ENCODE measurements around the gene ANTXR2. TPM values are rescaled to one million over a fixed set of nuclear protein-coding genes. Genes with fewer than 3 reads are reported as not detected.

ANTXR2 gene
- total and polyA plus RNA-seq, 9 of the 15 experiments (the other 6 are each of a cell fraction or from before 2014, with no cell fraction given) = 10.1 to 83.8 (median 60.3) TPM

GRCh38 chr4:80006935-80007744, 65.9 kb downstream of the ANTXR2 start (continued):
- TF ChIP-seq IRF2 (CRISPR knock-in tag; IDR thresholded peaks at IDR 0.05) (no peak), PHB (CRISPR knock-in tag; IDR thresholded peaks at IDR 0.05) (peak; percentile 73; the same call in 1 of the 2 replicates), SMARCE1 (IDR thresholded peaks at IDR 0.05) (peak; percentile 89), ZNF740 (CRISPR knock-in tag; IDR thresholded peaks at IDR 0.05) (no peak), ZNF740 (tag; IDR thresholded peaks at IDR 0.05) (0 out of 4 replicates have a peak, but pooled peaks of 1 of the 2 experiments have one; percentile 25), ZNF668 (CRISPR knock-in tag; IDR thresholded peaks at IDR 0.05) (0 out of 2 replicates have a peak, but pooled peaks have one; percentile 32), NCOA1 (IDR thresholded peaks at IDR 0.05; ENCODE audit: low read depth) (peak; percentile 87), HMGN3 (IDR thresholded peaks at IDR 0.05; ENCODE audit: borderline replicate concordance, extremely low read depth, insufficient read length, low read depth, low read length) (peak; percentile 64), MEF2D (tag; conservative IDR thresholded peaks at IDR 0.05; ENCODE audit: low read depth) (peak; percentile 96), CREB5 (CRISPR knock-in tag; IDR thresholded peaks at IDR 0.05) (no peak), SMAD4 (CRISPR knock-in tag; conservative IDR thresholded peaks at IDR 0.05) (peak; percentile 94), NFE2L1 (tag; IDR thresholded peaks at IDR 0.05; ENCODE audit: borderline replicate concordance, low read depth) (no peak), ZEB2 (IDR thresholded peaks at IDR 0.05) (peak; percentile 72), ZNF24 (IDR thresholded peaks at IDR 0.05) (no peak), MTF1 (CRISPR knock-in tag; IDR thresholded peaks at IDR 0.05; ENCODE audit: borderline replicate concordance) (no peak), CREM (IDR thresholded peaks at IDR 0.05; ENCODE audit: low read depth) (peak; percentile 60), DMBX1 (CRISPR knock-in tag; IDR thresholded peaks at IDR 0.05; ENCODE audit: borderline replicate concordance) (peak; percentile 26; the same call in 1 of the 2 replicates), GATA2 (CRISPR knock-in tag; IDR thresholded peaks at IDR 0.05) (peak; percentile 57; the same call in 1 of the 2 replicates), XRCC3 (IDR thresholded peaks at IDR 0.05) (no peak), CBX1 (IDR thresholded peaks at IDR 0.05; ENCODE audit: low read depth) (no peak), NCOA2 (IDR thresholded peaks at IDR 0.05; ENCODE audit: partially characterized antibody in 2 of 2) (peak in 1 of 2 experiments; percentile 68), MEF2A (IDR thresholded peaks at IDR 0.05; ENCODE audit: control insufficient read depth, low read depth, low read length) (peak; percentile 90), ADNP (tag; IDR thresholded peaks at IDR 0.05) (0 out of 2 replicates have a peak, but pooled peaks have one; percentile 16), KDM2B (CRISPR knock-in tag; IDR thresholded peaks at IDR 0.05) (no peak), SMARCA4 (IDR thresholded peaks at IDR 0.05) (peak; percentile 96), RBBP5 (IDR thresholded peaks at IDR 0.05; ENCODE audit: borderline replicate concordance, insufficient read depth, low read length, poor library complexity, severe bottlenecking) (no peak), CEBPB (tag; IDR thresholded peaks at IDR 0.05) (peak; percentile 94)

Data from K562 (cell line).